Stimulated activated naive CD4-positive, alpha-beta T cell (primary cell): ENCODE data around the gene UFL1.

Experiments used
- DNase-seq, 6 experiments: peaks; one replicate each; lab custom pipeline; 2025; lab: John Stamatoyannopoulos, UW

The UFL1 gene

GRCh38 chr6:96575359-96575758 is 53.8 kb downstream of the UFL1 start:
- DNase-seq: no peak

GRCh38 chr6:96576221-96576620 is 54.6 kb downstream of the UFL1 start:
- no peak for DNase-seq

GRCh38 chr6:96582021-96582420 is 60.4 kb downstream of the UFL1 start:
- DNase-seq: no peak

GRCh38 chr6:96582436-96582835 is 60.8 kb downstream of the UFL1 start:
- DNase-seq: no peak

GRCh38 chr6:96604420-96604819 is 82.8 kb downstream of the UFL1 start:
- no peak for DNase-seq
